PC-9 (cell line): ENCODE measurements around the gene CNTN5. TPM values are rescaled to one million over a fixed set of nuclear protein-coding genes. Genes with fewer than 3 reads are reported as not detected.

ENCODE experiments used
- BruUV-seq: library from RNA; stranded (reverse); fragments of 400-500 nt; replicated peaks from 2 replicates; lab custom pipeline; 2021; lab: Mats Ljungman, UMichigan
- CTCF ChIA-PET: fragments of 300-600 bp; sonication (Branson Sonifier 250); formaldehyde crosslinking; loops from one replicate; lab custom pipeline; 2022; ENCODE audit warnings: antibody characterized with exemption; lab: Charles Lee
- POLR2A ChIA-PET: fragments of 300-600 bp; sonication (Branson Sonifier 250); formaldehyde crosslinking; loops from one replicate; lab custom pipeline; 2022; ENCODE audit warnings: antibody characterized with exemption; ENCODE audit not compliant: unreplicated experiment; lab: Charles Lee
- DNase-seq, 2 experiments: peaks; one replicate each; pipeline versions ENCODE4 v3.0.0 to v3.0.0-alpha.2; 2015 to 2022; ENCODE audit warnings: mixed read lengths in 1 of 2
- H2AFZ ChIP-seq: fragments of 200-600 bp; sonication (generic); 2 replicates; pipeline ENCODE4 v1.8.1; 2017; ENCODE audit warnings: antibody characterized with exemption
- H3F3A ChIP-seq: fragments of 200-600 bp; sonication (generic); 2 replicates; pipeline ENCODE4 v1.8.1; 2017; ENCODE audit warnings: antibody characterized with exemption, mild to moderate bottlenecking, low read depth; ENCODE audit not compliant: insufficient read depth
- H3K27ac ChIP-seq: fragments of 200-600 bp; sonication (generic); 2 replicates; pipeline ENCODE4 v1.6.1; 2016; ENCODE audit warnings: mixed run types
- H3K27me3 ChIP-seq: fragments of 200-600 bp; sonication (generic); 2 replicates; pipeline ENCODE4 v1.6.1; 2016; ENCODE audit warnings: low read depth, mixed run types; ENCODE audit not compliant: insufficient read depth
- H3K36me3 ChIP-seq: fragments of 200-600 bp; sonication (generic); 2 replicates; pipeline ENCODE4 v1.6.1; 2016; ENCODE audit warnings: low read depth, mixed run types
- H3K4me1 ChIP-seq: fragments of 200-600 bp; sonication (generic); replicated peaks from 2 replicates; pipeline ENCODE4 v1.6.1; 2016; ENCODE audit warnings: mixed run types; ENCODE audit not compliant: insufficient read depth
- H3K4me2 ChIP-seq: fragments of 200-600 bp; sonication (generic); 2 replicates; pipeline ENCODE4 v1.6.1; 2017; ENCODE audit warnings: mixed run types
- H3K4me3 ChIP-seq: fragments of 200-600 bp; sonication (generic); 2 replicates; pipeline ENCODE4 v1.6.1; 2016; ENCODE audit warnings: mixed run types
- H3K79me2 ChIP-seq: fragments of 200-600 bp; sonication (generic); 2 replicates; pipeline ENCODE4 v1.6.1; 2017; ENCODE audit warnings: low read depth, mixed run types
- H3K9me2 ChIP-seq: fragments of 200-600 bp; sonication (generic); 2 replicates; pipeline ENCODE4 v1.8.1; 2017; ENCODE audit warnings: mild to moderate bottlenecking; ENCODE audit not compliant: insufficient read depth
- H3K9me3 ChIP-seq: fragments of 200-600 bp; sonication (generic); 2 replicates; pipeline ENCODE4 v1.8.1; 2016; ENCODE audit warnings: low read depth; ENCODE audit not compliant: insufficient read depth
- H4K20me1 ChIP-seq: fragments of 200-600 bp; sonication (generic); 2 replicates; pipeline ENCODE4 v1.8.1; 2017; ENCODE audit not compliant: insufficient read depth
- CTCF ChIP-seq: fragments of 200-600 bp; sonication (generic); conservative IDR thresholded peaks from 2 replicates; pipeline ENCODE4 v1.6.1; 2017; ENCODE audit warnings: mixed run types, antibody characterized with exemption, mild to moderate bottlenecking, moderate library complexity
- EZH2 ChIP-seq: fragments of 200-600 bp; sonication (generic); IDR thresholded peaks from 2 replicates; pipeline ENCODE4 v1.8.0; 2017; ENCODE audit warnings: antibody characterized with exemption, low read depth
- intact Hi-C: fragments of 100-400 bp; cut with micrococcal nuclease; formaldehyde crosslinking; loops from one replicate; pipeline ENCODE4 v1.10.0; 2022; ENCODE audit not compliant: unreplicated experiment
- total RNA-seq: library from RNA; stranded (reverse); gene quantifications from 2 replicates; pipeline ENCODE4 v1.2.3, GENCODE V29; 2021

The CNTN5 gene
- total RNA-seq, 1 experiment from 2014 or later, result not detected

- no peaks in the 10 kb centered on the region for H3K4me1 ChIP-seq
- no peaks in the 10 kb centered on the region for H3K36me3 ChIP-seq
- H3K4me3 ChIP-seq, result no peak overlapping the region
- H2AFZ ChIP-seq, result no peak overlapping the region
- no peak for TF ChIP-seq CTCF
- no peak for TF ChIP-seq EZH2
- no peak overlapping the region for H3K27ac ChIP-seq
- no peaks in the 10 kb centered on the region for H3K9me3 ChIP-seq
- no peaks in the 10 kb centered on the region for H3K9me2 ChIP-seq
- H3K79me2 ChIP-seq, result no peaks in the 10 kb centered on the region
- intact Hi-C loops, result no loop called here
- CTCF ChIA-PET, result no interaction called here
- no TSS peak for BruUV-seq
- H3K4me2 ChIP-seq, result no peak overlapping the region
- no peaks in the 10 kb centered on the region for H4K20me1 ChIP-seq
- H3K27me3 ChIP-seq, result no peaks in the 10 kb centered on the region
- POLR2A ChIA-PET, result no interaction called here
- DNase-seq, result no peak
- H3F3A ChIP-seq, result no peaks in the 10 kb centered on the region
Measured at GRCh38 chr11:99383648-99384245, 363.0 kb downstream of the CNTN5 start.

GRCh38 chr11:99391245-99391644 is 370.5 kb downstream of the CNTN5 start:
- no peaks in the 10 kb centered on the region for H4K20me1 ChIP-seq
- H3K27ac ChIP-seq, result no peak overlapping the region
- H3K79me2 ChIP-seq, result no peaks in the 10 kb centered on the region
- intact Hi-C loops, result no loop called here
- no peaks in the 10 kb centered on the region for H3K4me1 ChIP-seq
- CTCF ChIA-PET, result no interaction called here
- no peaks in the 10 kb centered on the region for H3F3A ChIP-seq
- H3K4me2 ChIP-seq, result no peak overlapping the region
- no peak overlapping the region; the same call in 1 of the 2 replicates for H2AFZ ChIP-seq
- H3K27me3 ChIP-seq, result no peaks in the 10 kb centered on the region
- no peaks in the 10 kb centered on the region for H3K9me3 ChIP-seq
- no peak for DNase-seq
- H3K4me3 ChIP-seq, result no peak overlapping the region
- no peaks in the 10 kb centered on the region for H3K9me2 ChIP-seq
- no TSS peak for BruUV-seq
- POLR2A ChIA-PET, result no interaction called here
- TF ChIP-seq EZH2 (no peak), CTCF (no peak)
- no peaks in the 10 kb centered on the region for H3K36me3 ChIP-seq

GRCh38 chr11:99406345-99406744 is 385.6 kb downstream of the CNTN5 start:
- no peaks in the 10 kb centered on the region for H3F3A ChIP-seq
- CTCF ChIA-PET, result no interaction called here
- H3K9me2 ChIP-seq, result no peaks in the 10 kb centered on the region
- DNase-seq, result no peak
- no peak overlapping the region for H3K4me2 ChIP-seq
- H3K9me3 ChIP-seq, result no peaks in the 10 kb centered on the region
- no peaks in the 10 kb centered on the region for H4K20me1 ChIP-seq
- no peaks in the 10 kb centered on the region for H3K36me3 ChIP-seq
- H3K79me2 ChIP-seq, result no peaks in the 10 kb centered on the region
- BruUV-seq, result no TSS peak
- intact Hi-C loops, result no loop called here
- no peak overlapping the region for H3K4me3 ChIP-seq
- TF ChIP-seq EZH2 (no peak), CTCF (no peak)
- H2AFZ ChIP-seq, result no peak overlapping the region
- POLR2A ChIA-PET, result no interaction called here
- H3K4me1 ChIP-seq, result no peaks in the 10 kb centered on the region
- H3K27ac ChIP-seq, result no peak overlapping the region
- no peaks in the 10 kb centered on the region for H3K27me3 ChIP-seq
